Neural cell (in vitro differentiated cells): Measurements from ENCODE around the gene FURIN. TPM values are rescaled to one million over a fixed set of nuclear protein-coding genes. Genes with fewer than 3 reads are reported as not detected.

Experiments
- H2AFZ ChIP-seq: fragments of 200-600, 300-800 bp; sonication (generic), shearing (Covaris generic); 2 replicates; pipeline ENCODE4 v1.6.0; 2014; ENCODE audit warnings: low read depth, mild to moderate bottlenecking, antibody characterized with exemption, low read length, moderate library complexity
- H3F3A ChIP-seq: fragments of 200-600 bp; shearing (Covaris generic); 2 replicates; pipeline ENCODE4 v1.6.1; 2016; ENCODE audit warnings: mild to moderate bottlenecking, moderate library complexity, mixed read lengths, antibody characterized with exemption, low read length; ENCODE audit not compliant: insufficient read depth, poor library complexity, severe bottlenecking
- H3K27ac ChIP-seq: fragments of 200-600, 300-800 bp; sonication (generic), shearing (Covaris generic); 2 replicates; pipeline ENCODE4 v1.5.1; 2014; ENCODE audit warnings: mild to moderate bottlenecking, low read length, moderate library complexity
- H3K27me3 ChIP-seq: fragments of 300-800, 200-600 bp; sonication (generic), shearing (Covaris generic); 2 replicates; pipeline ENCODE4 v1.6.0; 2014; ENCODE audit warnings: mild to moderate bottlenecking, low read depth, low read length, moderate library complexity; ENCODE audit not compliant: insufficient read depth
- H3K36me3 ChIP-seq: fragments of 300-800, 200-600 bp; sonication (generic), shearing (Covaris generic); 2 replicates; pipeline ENCODE4 v1.5.1; 2014; ENCODE audit warnings: mild to moderate bottlenecking, antibody characterized with exemption, low read length, moderate library complexity; ENCODE audit not compliant: insufficient read depth
- H3K4me2 ChIP-seq: fragments of 300-800, 200-600 bp; sonication (generic), shearing (Covaris generic); 2 replicates; pipeline ENCODE4 v1.6.0; 2014; ENCODE audit warnings: mild to moderate bottlenecking, low read length
- H3K4me3 ChIP-seq: fragments of 300-800, 200-600 bp; sonication (generic), shearing (Covaris generic); 2 replicates; pipeline ENCODE4 v1.5.1; 2014; ENCODE audit warnings: mild to moderate bottlenecking, low read length, moderate library complexity
- H3K79me2 ChIP-seq: fragments of 200-600 bp; shearing (Covaris generic); replicated peaks from 2 replicates; pipeline ENCODE4 v1.6.0; 2014; ENCODE audit warnings: mild to moderate bottlenecking, low read length, moderate library complexity; ENCODE audit not compliant: insufficient read depth
- H3K9ac ChIP-seq: fragments of 300-800, 200-600 bp; sonication (generic), shearing (Covaris generic); 2 replicates; pipeline ENCODE4 v1.6.1; 2016; ENCODE audit warnings: mild to moderate bottlenecking, low read length, mixed read lengths
- H3K9me2 ChIP-seq: fragments of 200-600 bp; shearing (Covaris generic); 2 replicates; pipeline ENCODE4 v1.6.1; 2016; ENCODE audit warnings: mild to moderate bottlenecking, low read length, mixed read lengths; ENCODE audit not compliant: insufficient read depth
- H3K9me3 ChIP-seq: fragments of 200-600, 300-800 bp; sonication (generic), shearing (Covaris generic); 2 replicates; pipeline ENCODE4 v1.6.1; 2016; ENCODE audit warnings: mild to moderate bottlenecking, mixed run types, low read length, moderate library complexity, mixed read lengths
- H4K20me1 ChIP-seq: fragments of 200-600 bp; shearing (Covaris generic); 2 replicates; pipeline ENCODE4 v1.6.1; 2016; ENCODE audit warnings: mild to moderate bottlenecking, mixed run types; ENCODE audit not compliant: insufficient read depth
- CTCF ChIP-seq: fragments of 450-650 bp; IDR thresholded peaks from 2 replicates; pipeline ENCODE4 v1.5.1; 2014; ENCODE audit warnings: antibody characterized with exemption, mild to moderate bottlenecking, moderate library complexity; ENCODE audit not compliant: poor library complexity, severe bottlenecking
- EP300 ChIP-seq: fragments of 450-650 bp; conservative IDR thresholded peaks from 2 replicates; pipeline ENCODE4 v1.6.1; 2014; ENCODE audit warnings: antibody characterized with exemption, mild to moderate bottlenecking, moderate library complexity; ENCODE audit not compliant: poor library complexity, severe bottlenecking
- EZH2 ChIP-seq: fragments of 200-600, 300-800 bp; shearing (Covaris generic), sonication (generic); IDR thresholded peaks from 2 replicates; pipeline ENCODE4 v1.6.1; 2014; ENCODE audit warnings: antibody characterized with exemption, low read length, borderline replicate concordance, mild to moderate bottlenecking; ENCODE audit not compliant: insufficient read depth, poor library complexity, severe bottlenecking
- MXI1 ChIP-seq: fragments of 450-650 bp; conservative IDR thresholded peaks from 2 replicates; pipeline ENCODE4 v1.6.1; 2014; ENCODE audit warnings: antibody characterized with exemption, mild to moderate bottlenecking; ENCODE audit not compliant: poor library complexity, severe bottlenecking
- POLR2AphosphoS5 ChIP-seq: IDR thresholded peaks from 2 replicates; pipeline ENCODE4 v1.6.1; 2012
- RAD21 ChIP-seq: fragments of 450-650 bp; conservative IDR thresholded peaks from 2 replicates; pipeline ENCODE4 v1.6.1; 2014; ENCODE audit warnings: antibody characterized with exemption, mild to moderate bottlenecking, moderate library complexity
- REST ChIP-seq: IDR thresholded peaks from 2 replicates; pipeline ENCODE4 v1.6.1; 2012; ENCODE audit warnings: borderline replicate concordance
- SMC3 ChIP-seq: fragments of 450-650 bp; conservative IDR thresholded peaks from 2 replicates; pipeline ENCODE4 v1.6.1; 2014; ENCODE audit warnings: antibody characterized with exemption, mild to moderate bottlenecking, moderate library complexity; ENCODE audit not compliant: poor library complexity
- TAF1 ChIP-seq: IDR thresholded peaks from 2 replicates; pipeline ENCODE4 v1.6.1; 2012; ENCODE audit warnings: low read depth
- polyA plus RNA-seq: library from polyadenylated mRNA; depleted of rRNA; stranded (reverse); fragments of >200 nt; gene quantifications from 2 replicates; pipeline ENCODE4 v1.2.3, GENCODE V29; 2014

Gene FURIN
- polyA plus RNA-seq, 1 donor from 2014 or later: 4.3 TPM

- Histone ChIP-seq H3K4me2 (no peak overlapping the region), H2AFZ (no peak overlapping the region), H3K9me2 (no peaks in the 10 kb centered on the region), H3F3A (no peaks in the 10 kb centered on the region), H3K79me2 (no peaks in the 10 kb centered on the region), H3K27me3 (no peaks in the 10 kb centered on the region), H3K36me3 (no peaks in the 10 kb centered on the region), H4K20me1 (no peaks in the 10 kb centered on the region), H3K27ac (no peak overlapping the region), H3K4me3 (no peak overlapping the region), H3K9me3 (no peaks in the 10 kb centered on the region), H3K9ac (no peak overlapping the region)
- no peak for TF ChIP-seq RAD21
- no peak for TF ChIP-seq EZH2
- no peak for TF ChIP-seq EP300
- TF ChIP-seq REST: no peak
- TF ChIP-seq POLR2AphosphoS5: no peak
- no peak for TF ChIP-seq TAF1
- no peak for TF ChIP-seq MXI1
- no peak for TF ChIP-seq SMC3
- no peak for TF ChIP-seq CTCF
These were observed 15.2 kb downstream of the FURIN start for GRCh38 chr15:90883526-90883975.

GRCh38 chr15:90883976-90884718, 15.8 kb downstream of the FURIN start, which contains the start of gene FES:
TSS of gene FES (plus strand) at chr15:90884504. CDS start at chr15:90885046, 542 bp downstream.
- TF ChIP-seq REST: no peak
- TF ChIP-seq MXI1: no peak
- TF ChIP-seq SMC3: no peak
- TF ChIP-seq RAD21: no peak
- TF ChIP-seq CTCF: no peak
- no peak for TF ChIP-seq POLR2AphosphoS5
- no peak for TF ChIP-seq EP300
- no peak for TF ChIP-seq EZH2
- TF ChIP-seq TAF1: no peak
- no peak within 1 kb of the TSS for H3K9ac ChIP-seq
- H3F3A ChIP-seq: no peaks in the 10 kb centered on the region
- H3K27ac ChIP-seq: no peak within 1 kb of the TSS
- H3K79me2 ChIP-seq: no peaks in the 10 kb centered on the region
- H2AFZ ChIP-seq: no peak within 1 kb of the TSS
- no peaks in the 10 kb centered on the region for H3K9me3 ChIP-seq
- H3K4me3 ChIP-seq: no peak within 1 kb of the TSS
- no peak within 1 kb of the TSS for H3K4me2 ChIP-seq
- H4K20me1 ChIP-seq: no peaks in the 10 kb centered on the region
- no peaks in the 10 kb centered on the region for H3K9me2 ChIP-seq
- H3K36me3 ChIP-seq: no peaks in the 10 kb centered on the region
- H3K27me3 ChIP-seq: no peaks in the 10 kb centered on the region
